Measurements from ENCODE around the gene CNOT4.

The CNOT4 gene

DNA sequence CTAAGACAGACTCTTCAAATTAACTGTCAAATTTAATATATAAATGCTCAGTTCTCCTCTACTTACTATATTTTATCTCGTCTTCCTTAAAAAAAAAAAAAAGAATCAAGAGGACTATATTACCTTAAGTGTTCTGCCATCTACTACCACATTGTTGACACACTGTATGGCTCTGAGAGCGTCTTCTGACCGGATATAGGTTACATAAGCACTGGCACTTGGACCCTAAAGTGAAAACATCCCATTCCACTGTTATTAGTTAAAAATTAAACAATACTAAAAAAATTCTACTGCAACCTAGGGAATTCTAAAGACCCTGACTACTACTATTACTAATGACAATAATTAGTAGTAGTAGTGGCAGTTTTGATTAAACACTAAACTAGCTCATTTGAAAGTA is 95.7 kb downstream of the CNOT4 start:
- Histone ChIP-seq H3K27me3 (ENCODE audit: insufficient read depth, low read depth) (no peaks in the 10 kb centered on the region), H3K4me2 (no peak overlapping the region), H3K27ac (no peak overlapping the region), H3K36me3 (ENCODE audit: insufficient read depth) (no peaks in the 10 kb centered on the region), H3K4me3 (IDR thresholded peaks at IDR 0.05; ENCODE audit: insufficient read depth, low read depth, low read length) (no peak overlapping the region), H3K79me2 (ENCODE audit: insufficient read depth, low read depth) (no peaks in the 10 kb centered on the region), H2AFZ (ENCODE audit: low read depth) (no peak overlapping the region), H4K20me1 (ENCODE audit: insufficient read depth) (0 out of 2 replicates have a peak, but pooled peaks cover 6% of the 10 kb centered on the region), H3K4me1 (ENCODE audit: low read depth, poor library complexity, severe bottlenecking) (no peaks in the 10 kb centered on the region), H3K9ac (no peak overlapping the region)
- TF ChIP-seq, protein P1, sequence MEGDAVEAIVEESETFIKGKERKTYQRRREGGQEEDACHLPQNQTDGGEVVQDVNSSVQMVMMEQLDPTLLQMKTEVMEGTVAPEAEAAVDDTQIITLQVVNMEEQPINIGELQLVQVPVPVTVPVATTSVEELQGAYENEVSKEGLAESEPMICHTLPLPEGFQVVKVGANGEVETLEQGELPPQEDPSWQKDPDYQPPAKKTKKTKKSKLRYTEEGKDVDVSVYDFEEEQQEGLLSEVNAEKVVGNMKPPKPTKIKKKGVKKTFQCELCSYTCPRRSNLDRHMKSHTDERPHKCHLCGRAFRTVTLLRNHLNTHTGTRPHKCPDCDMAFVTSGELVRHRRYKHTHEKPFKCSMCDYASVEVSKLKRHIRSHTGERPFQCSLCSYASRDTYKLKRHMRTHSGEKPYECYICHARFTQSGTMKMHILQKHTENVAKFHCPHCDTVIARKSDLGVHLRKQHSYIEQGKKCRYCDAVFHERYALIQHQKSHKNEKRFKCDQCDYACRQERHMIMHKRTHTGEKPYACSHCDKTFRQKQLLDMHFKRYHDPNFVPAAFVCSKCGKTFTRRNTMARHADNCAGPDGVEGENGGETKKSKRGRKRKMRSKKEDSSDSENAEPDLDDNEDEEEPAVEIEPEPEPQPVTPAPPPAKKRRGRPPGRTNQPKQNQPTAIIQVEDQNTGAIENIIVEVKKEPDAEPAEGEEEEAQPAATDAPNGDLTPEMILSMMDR (conservative IDR thresholded peaks at IDR 0.05; ENCODE audit: low read depth, low read length) = no peak

DNA sequence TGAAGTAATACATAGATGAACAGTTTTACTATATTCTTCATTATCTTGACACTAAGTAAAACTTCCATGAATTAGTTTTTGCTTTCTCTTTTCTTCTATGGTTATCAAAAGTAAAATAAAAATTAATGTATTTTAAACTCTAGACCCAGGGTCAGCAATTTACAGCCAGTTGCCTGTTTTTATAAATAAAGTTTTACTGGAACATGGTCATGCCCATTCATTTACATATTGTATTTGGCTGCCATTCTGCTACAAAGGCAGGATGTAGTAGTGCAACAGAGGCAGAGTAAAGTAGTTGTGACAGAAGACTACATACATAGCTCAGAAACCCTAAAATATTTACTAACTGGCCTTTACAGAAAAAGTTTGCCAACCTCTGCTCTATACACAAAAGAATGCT is 98.8 kb downstream of the CNOT4 start:
- Histone ChIP-seq H3K36me3 (ENCODE audit: insufficient read depth) (no peaks in the 10 kb centered on the region), H3K27ac (no peak overlapping the region), H3K27me3 (ENCODE audit: insufficient read depth, low read depth) (no peaks in the 10 kb centered on the region), H4K20me1 (ENCODE audit: insufficient read depth) (no peaks in the 10 kb centered on the region), H2AFZ (ENCODE audit: low read depth) (no peak overlapping the region), H3K4me2 (no peak overlapping the region), H3K79me2 (ENCODE audit: insufficient read depth, low read depth) (no peaks in the 10 kb centered on the region), H3K4me3 (IDR thresholded peaks at IDR 0.05; ENCODE audit: insufficient read depth, low read depth, low read length) (no peak overlapping the region), H3K9ac (no peak overlapping the region), H3K4me1 (ENCODE audit: low read depth, poor library complexity, severe bottlenecking) (no peaks in the 10 kb centered on the region)
- TF ChIP-seq, protein P1 (conservative IDR thresholded peaks at IDR 0.05; ENCODE audit: low read depth, low read length) = no peak

DNA sequence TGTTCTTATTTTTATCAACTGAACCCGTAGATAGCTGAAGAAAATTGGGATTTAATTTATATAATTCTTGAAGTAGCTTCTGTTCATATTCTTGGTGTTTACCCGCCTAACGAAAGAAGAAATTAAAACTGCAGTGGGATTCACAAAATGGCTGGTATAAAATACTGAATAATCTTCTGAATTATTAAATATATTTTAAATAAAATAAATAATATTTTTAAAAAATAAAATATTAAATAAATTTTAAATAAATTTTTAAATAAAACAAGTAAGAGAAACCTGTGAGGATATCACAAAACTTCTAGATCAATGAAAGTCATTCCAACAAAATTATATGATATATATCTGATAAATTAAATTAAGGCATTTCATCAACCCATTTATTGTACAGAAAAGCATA is 99.4 kb downstream of the CNOT4 start:
- Histone ChIP-seq H3K4me1 (ENCODE audit: low read depth, poor library complexity, severe bottlenecking) (no peaks in the 10 kb centered on the region), H3K79me2 (ENCODE audit: insufficient read depth, low read depth) (no peaks in the 10 kb centered on the region), H3K9ac (no peak overlapping the region), H3K4me3 (IDR thresholded peaks at IDR 0.05; ENCODE audit: insufficient read depth, low read depth, low read length) (no peak overlapping the region), H3K4me2 (no peak overlapping the region), H3K36me3 (ENCODE audit: insufficient read depth) (no peaks in the 10 kb centered on the region), H3K27ac (no peak overlapping the region), H4K20me1 (ENCODE audit: insufficient read depth) (no peaks in the 10 kb centered on the region), H2AFZ (ENCODE audit: low read depth) (no peak overlapping the region), H3K27me3 (ENCODE audit: insufficient read depth, low read depth) (no peaks in the 10 kb centered on the region)
- TF ChIP-seq, protein P1 (conservative IDR thresholded peaks at IDR 0.05; ENCODE audit: low read depth, low read length) = no peak

DNA sequence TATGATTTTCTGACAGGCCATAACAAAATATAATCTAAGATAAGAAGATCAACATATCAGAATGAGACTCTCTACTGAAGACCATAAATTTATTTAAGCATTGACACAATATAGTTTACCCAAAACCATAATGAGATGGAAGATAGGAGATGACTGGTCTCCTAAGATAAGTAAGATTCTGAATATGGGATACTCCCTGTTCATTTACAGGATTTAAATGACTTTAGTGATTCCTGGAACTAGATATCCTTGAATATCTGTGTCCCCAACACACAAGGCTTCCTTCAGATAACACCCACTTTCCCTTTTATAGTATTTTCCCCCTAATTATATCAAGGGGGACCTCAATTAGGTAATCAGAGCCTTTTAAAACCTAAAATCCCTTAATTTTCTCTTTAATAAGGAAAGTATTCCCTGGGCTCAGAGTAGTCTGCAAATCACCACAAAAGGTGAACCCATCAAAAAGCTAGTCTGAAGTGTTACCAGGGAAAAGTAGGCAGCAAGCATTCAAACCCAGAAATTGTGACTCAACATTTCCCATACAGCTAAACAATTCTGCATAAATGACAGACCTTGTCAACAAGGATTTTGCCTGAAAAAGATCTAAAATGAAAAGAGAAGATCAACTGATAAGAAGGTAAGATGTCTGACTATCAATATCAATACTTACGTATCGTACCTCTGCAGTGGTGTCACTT is 99.9 kb downstream of the CNOT4 start:
- no peak overlapping the region for H3K9ac ChIP-seq

More for the DNA sequence above, 99.9 kb downstream of the CNOT4 start:
- TF ChIP-seq, protein P1 (conservative IDR thresholded peaks at IDR 0.05; ENCODE audit: low read depth, low read length) = no peak
- Histone ChIP-seq H3K36me3 (ENCODE audit: insufficient read depth) (no peaks in the 10 kb centered on the region), H4K20me1 (ENCODE audit: insufficient read depth) (no peaks in the 10 kb centered on the region), H2AFZ (ENCODE audit: low read depth) (no peak overlapping the region), H3K27me3 (ENCODE audit: insufficient read depth, low read depth) (no peaks in the 10 kb centered on the region), H3K79me2 (ENCODE audit: insufficient read depth, low read depth) (no peaks in the 10 kb centered on the region), H3K4me3 (IDR thresholded peaks at IDR 0.05; ENCODE audit: insufficient read depth, low read depth, low read length) (no peak overlapping the region), H3K4me2 (no peak overlapping the region), H3K27ac (no peak overlapping the region), H3K4me1 (ENCODE audit: low read depth, poor library complexity, severe bottlenecking) (no peaks in the 10 kb centered on the region)
